ENCODE measurements around the gene C5orf47. TPM values are rescaled to one million over a fixed set of nuclear protein-coding genes. Genes with fewer than 3 reads are reported as not detected.

Gene C5orf47
- total and polyA plus RNA-seq, 10 of the 15 experiments (the other 5 are each of a cell fraction or from before 2014, with no cell fraction given), result 0.04 TPM; not detected in 9

- BruUV-seq (replicated peaks), result no TSS peak
- DNase-seq (ENCODE audit: low read depth, low spot score) (no peak), FAIRE-seq (no peak), ATAC-seq (no peak)
- H3K4me2 ChIP-seq (ENCODE audit: control insufficient read depth, insufficient read depth), result no peak overlapping the region
- ChIA-PET CTCF (interaction anchor here (0.8 to 2.9 kb wide), 8 partner anchors 8 to 398 kb away, joined by 3 to 9 read pairs (median 3); partner anchors contain the start of gene BOD1), RAD21 (ENCODE audit: unreplicated experiment) (interaction anchor here (0.9 to 1.2 kb wide), 2 partner anchors 56 to 365 kb away, joined by 3 read pairs; no protein-coding TSS in a partner anchor), POLR2A (no interaction called here), SMC1A (ENCODE audit: uncharacterized antibody, unreplicated experiment) (interaction anchor here (1.2 to 1.7 kb wide), 2 partner anchors 363 to 365 kb away, joined by 4 read pairs; partner anchors contain the start of gene BOD1)
- H3K79me2 ChIP-seq (ENCODE audit: control insufficient read depth, insufficient read depth, low read length), result no peaks in the 10 kb centered on the region
- H3K4me3 ChIP-seq, result no peak overlapping the region
- TF ChIP-seq EED (IDR thresholded peaks at IDR 0.05; ENCODE audit: low read depth) (no peak), NBN (IDR thresholded peaks at IDR 0.05) (no peak), MXI1 (IDR thresholded peaks at IDR 0.05; ENCODE audit: low read depth, low read length) (no peak), WRNIP1 (IDR thresholded peaks at IDR 0.05; ENCODE audit: borderline replicate concordance, low read depth, low read length) (no peak), EZH2 (IDR thresholded peaks at IDR 0.05; ENCODE audit: borderline replicate concordance, control insufficient read depth, low read depth, low read length) (no peak)
- TF ChIP-seq, protein P1, sequence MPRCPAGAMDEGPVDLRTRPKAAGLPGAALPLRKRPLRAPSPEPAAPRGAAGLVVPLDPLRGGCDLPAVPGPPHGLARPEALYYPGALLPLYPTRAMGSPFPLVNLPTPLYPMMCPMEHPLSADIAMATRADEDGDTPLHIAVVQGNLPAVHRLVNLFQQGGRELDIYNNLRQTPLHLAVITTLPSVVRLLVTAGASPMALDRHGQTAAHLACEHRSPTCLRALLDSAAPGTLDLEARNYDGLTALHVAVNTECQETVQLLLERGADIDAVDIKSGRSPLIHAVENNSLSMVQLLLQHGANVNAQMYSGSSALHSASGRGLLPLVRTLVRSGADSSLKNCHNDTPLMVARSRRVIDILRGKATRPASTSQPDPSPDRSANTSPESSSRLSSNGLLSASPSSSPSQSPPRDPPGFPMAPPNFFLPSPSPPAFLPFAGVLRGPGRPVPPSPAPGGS (IDR thresholded peaks at IDR 0.05; ENCODE audit: borderline replicate concordance, insufficient read depth, low read depth, low read length, poor library complexity, severe bottlenecking), result no peak
- no peak overlapping the region for H3K27ac ChIP-seq (ENCODE audit: control insufficient read depth, insufficient read depth)
- WGBS (ENCODE audit: insufficient coverage, insufficient replicate concordance, low lambda C conversion rate, missing lambda C conversion rate), result 16% methylated on average over 5 of the region's 5 CpGs
- H3K4me1 ChIP-seq (ENCODE audit: control insufficient read depth, insufficient read depth, low read length), result no peaks in the 10 kb centered on the region
- no peaks in the 10 kb centered on the region for H3K9me3 ChIP-seq (replicated peaks; ENCODE audit: control insufficient read depth, insufficient read depth, low read length)
- H2AFZ ChIP-seq (ENCODE audit: control insufficient read depth, low read depth, low read length), result no peak overlapping the region
- H3K36me3 ChIP-seq (ENCODE audit: control insufficient read depth in 2 of 2, insufficient read depth in 2 of 2, low read length in 1 of 2), result no peaks in the 10 kb centered on the region
- H4K20me1 ChIP-seq (ENCODE audit: control insufficient read depth, insufficient read depth), result no peaks in the 10 kb centered on the region
- no peak overlapping the region for H3K9ac ChIP-seq (ENCODE audit: control insufficient read depth, insufficient read depth, low read length)
- peaks cover 0 to 2% of the 10 kb centered on the region in 2 experiments; a peak in 2 of 4 replicates for H3K27me3 ChIP-seq (replicated peaks in 1 of 2; ENCODE audit: control insufficient read depth in 2 of 2, insufficient read depth in 2 of 2, low read length in 1 of 2)
- intact Hi-C loops (cut with micrococcal nuclease; ENCODE audit: unreplicated experiment), result no loop called here
- in situ Hi-C loops (cut with MboI), result no loop called here
Observed at GRCh38 chr5:173981185-173981761, 7.7 kb upstream of the C5orf47 start.

Measured in GM12878 (cell line).